H1 (cell line): Measurements from ENCODE around the gene BMI1.

Experiments used
- CTCF ChIP-seq, 3 experiments: IDR thresholded peaks; 1 replicate in 2 of 3; 2 replicates in 1 of 3; pipeline versions ENCODE4 v1.5.1 to v1.6.1; 2011; ENCODE audit warnings: low read length in 3 of 3, mild to moderate bottlenecking in 3 of 3, inconsistent platforms in 2 of 3, low read depth in 1 of 3, moderate library complexity in 1 of 3; ENCODE audit not compliant: insufficient read depth in 1 of 3; ENCODE audit errors: control extremely low read depth in 1 of 3
- HDAC6 ChIP-seq: IDR thresholded peaks from one replicate; pipeline ENCODE4 v1.7.1; 2012; ENCODE audit warnings: low read depth, mild to moderate bottlenecking, inconsistent platforms, low read length, moderate library complexity
- JUN ChIP-seq: IDR thresholded peaks from 2 replicates; pipeline ENCODE4 v1.6.1; 2011; ENCODE audit warnings: low read depth, mild to moderate bottlenecking, improper control_type of control experiment, low read length

DNA sequence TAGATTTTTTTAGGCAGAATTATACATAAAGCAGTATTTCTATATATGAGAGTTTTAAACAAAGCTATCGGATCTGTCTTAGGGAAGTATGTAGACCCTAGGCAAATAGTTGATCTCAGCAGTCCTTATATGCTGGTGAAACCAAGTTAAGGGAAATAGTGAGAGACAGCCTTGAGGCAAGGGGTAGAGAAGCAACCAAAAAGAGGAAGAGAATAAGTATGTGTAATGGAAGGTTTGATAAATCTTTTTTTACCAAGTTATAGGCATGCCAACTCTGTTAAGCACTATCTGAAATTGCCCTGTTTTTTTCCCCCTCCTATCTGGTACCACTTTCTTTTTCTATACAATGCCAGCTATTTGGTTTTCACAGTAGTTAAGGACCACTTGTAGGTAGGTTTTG lies 44.3 kb downstream of the BMI1 start:
- TF ChIP-seq CTCF (IDR thresholded peaks at IDR 0.05; ENCODE audit: control extremely low read depth in 1 of 3, insufficient read depth in 1 of 3, low read depth in 1 of 3, low read length in 3 of 3) (no peak), HDAC6 (no peak), JUN (no peak)
